HG03139 (cell line): ENCODE measurements around the gene VGLL4.

Experiments
- ATAC-seq: cut with Tn5 transposase; IDR thresholded peaks from one replicate; pipeline ENCODE4 v1.9.1; 2021; ENCODE audit not compliant: unreplicated experiment

VGLL4 gene

GRCh38 chr3:11566916-11567315 is 76.8 kb downstream of the VGLL4 start:
- no peak for ATAC-seq

DNA sequence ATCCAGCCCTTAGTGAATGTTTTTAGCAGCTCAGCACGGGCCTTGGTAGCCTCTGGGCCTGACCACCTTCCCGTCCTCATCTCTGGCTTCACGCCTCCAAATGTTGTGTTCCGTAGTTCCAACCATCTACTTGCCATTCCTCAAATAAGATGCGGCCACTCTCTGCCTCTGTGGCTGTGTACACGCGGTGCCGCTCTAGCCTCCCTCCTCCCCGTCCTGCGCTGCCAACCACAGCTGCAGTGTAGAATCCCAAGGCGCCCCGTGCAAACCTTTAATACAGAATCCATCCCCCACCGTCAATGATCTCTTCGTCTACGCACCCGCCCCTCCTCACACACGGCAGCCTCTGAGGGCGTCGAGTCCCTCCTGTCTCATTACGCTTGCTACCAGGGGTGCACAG is 77.2 kb downstream of the VGLL4 start:
- no peak for ATAC-seq

- no peak for ATAC-seq
Observed at GRCh38 chr3:11565932-11566331, 77.8 kb downstream of the VGLL4 start.

- ATAC-seq, result no peak
Observed at GRCh38 chr3:11565492-11565891, 78.2 kb downstream of the VGLL4 start.

DNA sequence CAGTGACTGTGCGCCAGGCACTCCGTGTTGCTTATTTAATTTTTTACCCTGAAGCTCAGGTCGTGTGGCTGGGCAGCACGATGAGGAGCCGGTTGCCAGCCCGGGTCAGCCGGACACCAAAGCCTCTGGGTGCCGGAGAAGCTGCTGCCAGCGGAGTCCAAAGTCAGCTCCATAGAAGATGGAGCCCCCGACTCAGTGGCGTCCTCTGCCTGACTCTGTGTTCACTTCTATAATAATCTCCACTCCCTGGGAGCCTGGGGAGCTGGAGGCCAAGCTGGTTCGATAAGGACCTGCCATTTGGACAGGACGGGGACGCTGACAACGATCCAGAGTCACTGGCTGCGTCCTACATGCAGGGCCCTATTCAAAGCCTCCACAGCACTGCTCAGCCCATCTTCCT is 78.6 kb downstream of the VGLL4 start:
- ATAC-seq, result no peak

DNA sequence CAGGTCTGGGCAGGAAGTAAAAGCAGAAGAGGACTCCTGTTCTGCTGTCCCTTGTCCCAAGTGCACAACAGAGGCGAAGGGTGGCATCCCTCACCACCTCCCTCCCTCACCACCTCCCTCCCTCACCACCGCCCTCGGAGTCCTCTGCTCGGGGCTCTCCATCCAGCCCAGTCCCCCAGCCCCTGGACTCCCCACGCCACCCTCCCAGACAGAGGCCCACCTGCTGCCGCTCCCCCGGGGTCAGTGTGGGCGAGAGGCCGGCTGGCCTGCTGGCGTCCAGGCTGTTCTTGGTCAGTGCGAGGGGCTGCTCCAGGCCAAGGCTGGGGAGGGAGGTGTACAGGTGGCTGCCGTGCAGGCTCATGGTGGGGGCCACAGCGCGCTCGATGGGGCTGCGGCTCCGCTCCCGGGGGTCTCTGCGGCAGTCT is 79.1 kb downstream of the VGLL4 start:
- no peak for ATAC-seq

DNA sequence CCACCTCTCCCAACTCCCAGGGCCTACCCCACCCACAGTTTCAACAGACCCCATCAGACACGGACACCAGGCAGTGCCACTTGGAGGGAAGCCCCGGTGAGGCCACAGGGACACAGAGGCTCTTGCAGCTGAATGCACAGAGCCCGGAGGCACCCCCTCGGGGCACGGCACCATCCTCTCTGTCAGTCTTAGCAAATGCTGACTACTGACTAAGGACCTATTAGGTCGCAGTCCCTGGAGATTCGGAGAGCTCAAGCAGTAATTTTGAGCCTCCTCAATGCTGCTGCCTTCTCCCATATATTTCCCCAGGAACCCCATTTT is 79.9 kb downstream of the VGLL4 start:
- no peak for ATAC-seq

DNA sequence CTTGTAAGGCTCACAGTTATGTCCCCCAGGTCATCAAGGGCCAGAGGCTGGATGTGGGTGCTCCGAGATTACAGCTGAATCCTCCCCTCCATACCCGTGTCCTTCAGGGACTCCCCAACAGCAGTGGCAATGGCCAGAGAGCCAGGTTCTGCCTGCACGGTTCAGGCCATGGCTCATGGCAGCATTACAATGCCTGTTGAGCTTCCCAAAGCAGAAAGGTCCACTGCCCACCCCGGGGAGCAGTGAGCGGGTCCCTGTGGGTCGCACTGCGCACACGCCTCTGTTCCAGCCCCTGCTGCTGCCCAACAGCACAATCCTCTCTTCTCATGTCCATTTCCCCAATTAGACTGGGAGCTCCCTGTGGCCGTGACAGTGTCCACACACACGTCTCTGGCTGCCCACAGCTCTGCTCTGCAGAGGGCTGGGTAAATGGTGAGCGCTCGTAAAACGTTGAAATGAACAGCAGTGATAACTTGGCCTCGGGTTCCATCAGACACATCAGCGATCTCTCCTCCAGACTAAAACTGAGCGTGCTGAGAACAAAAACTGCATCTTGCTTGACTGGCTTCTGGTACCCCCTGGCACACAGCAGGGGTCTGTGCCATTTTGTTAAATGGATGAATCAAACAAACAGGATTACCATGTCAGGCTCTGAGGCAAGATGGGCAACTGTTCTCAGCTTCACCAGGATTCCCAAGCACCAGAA is 80.4 kb downstream of the VGLL4 start:
- ATAC-seq, result no peak

DNA sequence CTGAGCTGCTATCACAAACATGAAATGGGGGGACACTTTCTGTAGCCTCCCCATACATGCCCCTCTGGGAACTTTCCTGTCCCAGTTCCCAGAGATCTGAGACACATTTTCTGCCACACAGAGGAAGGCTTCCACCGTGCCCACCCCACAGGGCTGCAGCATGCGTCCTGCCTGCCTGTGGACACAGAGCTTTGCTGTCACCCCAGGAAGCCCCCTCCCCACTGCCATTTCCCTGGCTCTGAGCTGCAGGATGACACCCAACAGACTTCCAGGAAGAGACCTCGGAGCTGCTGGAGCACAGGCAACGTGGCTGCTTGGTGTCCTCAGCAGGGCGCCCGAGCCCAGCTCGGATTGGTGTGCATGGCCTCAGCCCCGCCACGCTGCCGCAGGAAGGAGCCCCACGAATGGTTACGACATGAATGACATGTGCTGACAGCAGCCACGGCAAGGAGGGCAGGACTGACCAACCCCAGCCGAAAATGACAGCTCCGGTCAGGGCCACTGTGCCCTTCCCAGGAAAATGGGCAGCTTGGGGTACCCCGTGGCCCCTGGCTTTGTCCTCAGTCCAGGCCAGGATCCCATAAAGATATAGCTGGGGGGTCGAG is 81.3 kb downstream of the VGLL4 start:
- no peak for ATAC-seq

GRCh38 chr3:11560746-11561145 is 83.0 kb downstream of the VGLL4 start:
- no peak for ATAC-seq

- no peak for ATAC-seq
Observed at GRCh38 chr3:11559816-11560633, 83.7 kb downstream of the VGLL4 start.

DNA sequence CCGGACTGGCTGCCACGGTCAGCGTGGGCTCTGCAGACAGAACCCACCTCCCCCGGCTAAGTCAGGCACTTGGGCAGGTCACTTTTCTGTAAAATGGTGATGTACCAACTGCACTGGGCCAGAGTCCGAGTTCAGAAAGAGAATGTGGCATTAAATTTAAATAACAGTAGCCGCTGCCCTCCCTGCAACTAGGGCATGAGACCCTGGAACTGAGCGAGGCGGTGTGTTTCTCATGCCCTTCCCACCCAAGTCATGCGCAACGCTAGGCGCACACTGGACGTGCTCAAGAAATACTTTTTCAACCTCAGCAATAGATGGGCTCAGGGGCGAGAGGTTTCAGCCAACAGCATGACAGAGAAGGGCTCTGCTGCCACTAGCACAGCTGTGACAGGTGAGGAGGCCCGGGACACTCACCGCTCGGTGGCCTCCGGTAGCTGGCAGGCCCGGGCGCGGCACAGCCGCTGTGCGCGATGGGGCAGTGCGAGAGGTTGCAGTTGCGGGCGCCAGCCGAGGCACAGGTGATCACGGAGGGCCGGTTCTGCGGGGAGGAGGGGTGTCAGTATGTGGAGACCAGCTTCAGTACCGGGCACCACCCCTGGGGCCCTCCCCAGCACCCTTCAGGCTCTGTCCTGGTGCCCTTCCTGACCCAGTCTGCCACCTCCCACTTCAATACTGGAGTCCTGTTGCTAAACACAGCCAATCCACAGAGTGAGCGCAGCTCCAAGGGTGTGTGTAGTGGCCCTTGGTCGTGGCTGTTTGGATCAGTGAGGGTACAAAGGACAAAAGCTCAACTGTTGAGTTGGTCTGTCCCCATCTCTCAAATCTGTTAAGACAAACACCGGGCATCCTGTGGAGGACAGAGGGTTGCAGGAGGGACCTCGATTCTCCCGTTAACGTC is 84.5 kb downstream of the VGLL4 start:
- no peak for ATAC-seq

GRCh38 chr3:11558411-11558903 is 85.3 kb downstream of the VGLL4 start:
- no peak for ATAC-seq

- ATAC-seq, result no peak
Observed at GRCh38 chr3:11558002-11558401, 85.7 kb downstream of the VGLL4 start.

- ATAC-seq, result no peak
Observed at GRCh38 chr3:11556851-11557644, 86.7 kb downstream of the VGLL4 start.

GRCh38 chr3:11555881-11556633 is 87.7 kb downstream of the VGLL4 start:
- no peak for ATAC-seq

DNA sequence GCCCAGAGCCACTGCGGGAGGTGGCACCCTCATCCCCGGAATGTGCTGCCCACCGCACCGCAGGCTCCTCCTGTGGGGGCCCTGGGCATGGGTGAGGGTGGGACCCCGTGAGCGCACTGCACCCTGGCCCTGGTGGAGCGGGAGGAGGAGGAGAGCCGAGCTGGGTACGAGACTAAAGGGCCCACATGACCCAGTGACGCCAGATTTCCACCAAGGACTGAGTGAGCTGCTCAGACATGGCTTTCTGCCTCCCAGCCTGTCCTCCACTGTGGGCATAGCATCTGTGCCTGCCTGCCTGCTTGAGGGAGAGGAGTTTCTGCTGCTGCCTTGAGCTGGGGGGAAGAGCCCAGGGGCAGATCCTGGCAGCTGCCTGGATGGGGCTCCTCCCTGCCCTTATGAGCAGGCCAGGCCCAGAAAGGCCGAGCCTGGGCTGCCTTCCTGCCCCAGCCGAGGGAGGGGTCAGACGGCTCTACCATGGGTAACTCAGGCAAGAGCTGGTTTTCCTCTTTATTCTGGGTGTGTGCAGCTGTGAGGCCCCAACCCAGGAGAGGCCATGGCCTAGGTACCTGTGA is 88.4 kb downstream of the VGLL4 start:
- ATAC-seq, result no peak

- ATAC-seq, result no peak
Observed at GRCh38 chr3:11554666-11555065, 89.0 kb downstream of the VGLL4 start.

DNA sequence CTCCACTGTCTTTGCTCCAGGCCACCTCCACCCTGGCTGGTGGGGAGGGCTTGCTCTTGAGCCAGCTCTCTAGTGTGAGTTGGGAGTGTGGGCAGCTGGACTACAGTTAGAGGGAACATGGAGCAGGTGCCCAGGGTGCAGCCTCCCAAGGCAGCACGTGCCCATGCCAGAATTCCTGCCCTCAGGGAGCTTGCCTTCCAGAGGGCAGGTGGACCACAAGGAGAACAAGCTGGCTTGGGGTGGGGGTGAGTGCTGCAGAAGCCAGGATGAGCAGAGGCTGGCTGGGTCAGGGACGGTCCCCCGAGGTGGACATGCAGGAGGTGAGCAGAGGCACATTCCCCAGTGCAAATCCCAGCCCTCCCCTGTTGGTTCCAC is 89.5 kb downstream of the VGLL4 start:
- ATAC-seq, result no peak
